ENCODE measurements around the gene FES. TPM values are rescaled to one million over a fixed set of nuclear protein-coding genes. Genes with fewer than 3 reads are reported as not detected.

The FES gene
- polyA plus RNA-seq, 1 donor from 2014 or later, result not detected

GRCh38 chr15:90876046-90876445 lies 8.3 kb upstream of the FES start:
- Histone ChIP-seq H3K27ac (ENCODE audit: low read length) (no peak overlapping the region), H3K36me3 (ENCODE audit: insufficient read depth, low read length) (no peaks in the 10 kb centered on the region)
- TF ChIP-seq TAF1 (IDR thresholded peaks at IDR 0.05; ENCODE audit: low read depth), result no peak
- TF ChIP-seq CTCF (IDR thresholded peaks at IDR 0.05; ENCODE audit: poor library complexity, severe bottlenecking), result no peak
- TF ChIP-seq EP300 (conservative IDR thresholded peaks at IDR 0.05; ENCODE audit: poor library complexity, severe bottlenecking), result no peak
- no peak for TF ChIP-seq SMC3 (conservative IDR thresholded peaks at IDR 0.05; ENCODE audit: poor library complexity)
- no peak for TF ChIP-seq RAD21 (conservative IDR thresholded peaks at IDR 0.05)
- TF ChIP-seq EZH2 (IDR thresholded peaks at IDR 0.05; ENCODE audit: borderline replicate concordance, insufficient read depth, low read length, poor library complexity, severe bottlenecking), result no peak
- TF ChIP-seq MXI1 (conservative IDR thresholded peaks at IDR 0.05; ENCODE audit: poor library complexity, severe bottlenecking), result no peak
- TF ChIP-seq POLR2AphosphoS5 (IDR thresholded peaks at IDR 0.05), result no peak
- TF ChIP-seq REST (IDR thresholded peaks at IDR 0.05; ENCODE audit: borderline replicate concordance), result no peak

GRCh38 chr15:90876512-90877170 lies 7.7 kb upstream of the FES start:
- H3K79me2 ChIP-seq (replicated peaks; ENCODE audit: insufficient read depth, low read length), result peaks cover 9% of the 10 kb centered on the region
- no peaks in the 10 kb centered on the region for H3K36me3 ChIP-seq (ENCODE audit: insufficient read depth, low read length)
- no peak overlapping the region for H3K27ac ChIP-seq (ENCODE audit: low read length)

More at GRCh38 chr15:90876046-90876445, 8.3 kb upstream of the FES start:
- Histone ChIP-seq H3K9me2 (ENCODE audit: insufficient read depth, low read length) (no peaks in the 10 kb centered on the region), H3K4me2 (ENCODE audit: low read length) (no peak overlapping the region), H3K9ac (ENCODE audit: low read length) (no peak overlapping the region), H3K27me3 (ENCODE audit: insufficient read depth, low read depth, low read length) (no peaks in the 10 kb centered on the region), H3K79me2 (replicated peaks; ENCODE audit: insufficient read depth, low read length) (peaks cover 9% of the 10 kb centered on the region), H4K20me1 (ENCODE audit: insufficient read depth) (no peaks in the 10 kb centered on the region), H2AFZ (ENCODE audit: low read depth, low read length) (no peak overlapping the region), H3K4me3 (ENCODE audit: low read length) (no peak overlapping the region), H3K9me3 (ENCODE audit: low read length) (no peaks in the 10 kb centered on the region), H3F3A (ENCODE audit: insufficient read depth, low read length, poor library complexity, severe bottlenecking) (no peaks in the 10 kb centered on the region)

More at GRCh38 chr15:90876512-90877170, 7.7 kb upstream of the FES start:
- H3F3A ChIP-seq (ENCODE audit: insufficient read depth, low read length, poor library complexity, severe bottlenecking), result no peaks in the 10 kb centered on the region
- H2AFZ ChIP-seq (ENCODE audit: low read depth, low read length), result no peak overlapping the region
- no peaks in the 10 kb centered on the region for H3K27me3 ChIP-seq (ENCODE audit: insufficient read depth, low read depth, low read length)
- TF ChIP-seq RAD21 (conservative IDR thresholded peaks at IDR 0.05) (no peak), CTCF (IDR thresholded peaks at IDR 0.05; ENCODE audit: poor library complexity, severe bottlenecking) (no peak), MXI1 (conservative IDR thresholded peaks at IDR 0.05; ENCODE audit: poor library complexity, severe bottlenecking) (no peak), POLR2AphosphoS5 (IDR thresholded peaks at IDR 0.05) (no peak), REST (IDR thresholded peaks at IDR 0.05; ENCODE audit: borderline replicate concordance) (no peak), EP300 (conservative IDR thresholded peaks at IDR 0.05; ENCODE audit: poor library complexity, severe bottlenecking) (no peak)
- H3K4me2 ChIP-seq (ENCODE audit: low read length), result no peak overlapping the region
- H3K9ac ChIP-seq (ENCODE audit: low read length), result no peak overlapping the region
- H3K9me3 ChIP-seq (ENCODE audit: low read length), result no peaks in the 10 kb centered on the region
- H3K9me2 ChIP-seq (ENCODE audit: insufficient read depth, low read length), result no peaks in the 10 kb centered on the region
- no peak overlapping the region for H3K4me3 ChIP-seq (ENCODE audit: low read length)
- no peaks in the 10 kb centered on the region for H4K20me1 ChIP-seq (ENCODE audit: insufficient read depth)
